K562 (cell line): ENCODE measurements around the gene SMAD1. TPM values are rescaled to one million over a fixed set of nuclear protein-coding genes. Genes with fewer than 3 reads are reported as not detected.

Experiments used
- ATAC-seq: fragments of 200-7000 bp; cut with Tn5 transposase; 3 replicates; pipeline ENCODE4 v1.9.1; 2020; ENCODE audit warnings: moderate library complexity
- BruUV-seq: library from RNA; stranded (reverse); fragments of 400-500 nt; replicated peaks from 2 replicates; lab custom pipeline; 2021; lab: Mats Ljungman, UMichigan
- CTCF ChIA-PET: fragments of 300-600 bp; formaldehyde crosslinking; extraction: SDS; loops from one replicate; lab custom pipeline; 2021; ENCODE audit warnings: low intra/inter-chr PET ratio; lab: Yijun Ruan, JAX
- POLR2A ChIA-PET: fragments of 300-600, 350-650 bp; sonication (Branson Sonifier 250); formaldehyde crosslinking; extraction: SDS; loops from one replicate; lab custom pipeline; 2021; ENCODE audit warnings: antibody characterized with exemption, inconsistent platforms; lab: Yijun Ruan, JAX
- DNase-seq, 4 experiments: peaks; one replicate each; pipeline versions ENCODE4 v3.0.0 to v3.0.0-alpha.2; 2011 to 2018; ENCODE audit warnings: low spot score in 3 of 4, mixed read lengths in 3 of 4; ENCODE audit errors: extremely low read depth in 1 of 4
- FAIRE-seq: peaks from 2 replicates; lab custom pipeline; 2011; peaks lifted over from hg19 to GRCh38; lab: Jason Lieb, UNC
- H2AFZ ChIP-seq: 2 replicates; pipeline ENCODE4 v1.6.0; 2011; ENCODE audit warnings: low read depth, low read length, control low read depth, inconsistent platforms
- H3K27ac ChIP-seq: fragments of 200-600 bp; 3 replicates; pipeline ENCODE4 v1.8.0; 2011; ENCODE audit warnings: low read depth, mild to moderate bottlenecking, control low read depth, inconsistent platforms, low read length, moderate library complexity, mixed read lengths; ENCODE audit errors: extremely low read depth
- H3K27me3 ChIP-seq, 2 experiments: fragments of 300-600 bp in 1 of 2; 2 replicates in 1 of 2; 3 replicates in 1 of 2; pipeline versions ENCODE4 v1.6.0 to v1.8.0; 2011; ENCODE audit warnings: inconsistent platforms in 2 of 2, low read length in 2 of 2, mild to moderate bottlenecking in 1 of 2, mixed read lengths in 1 of 2, moderate library complexity in 1 of 2; ENCODE audit not compliant: control insufficient read depth in 2 of 2, insufficient read depth in 2 of 2
- H3K36me3 ChIP-seq: fragments of 300-600 bp; 3 replicates; pipeline ENCODE4 v1.8.0; 2011; ENCODE audit warnings: mild to moderate bottlenecking, low read length, inconsistent platforms; ENCODE audit not compliant: control insufficient read depth, insufficient read depth
- H3K4me1 ChIP-seq, 2 experiments: fragments of 200-600 bp in 1 of 2; replicated peaks in 1 of 2; 2 replicates in 1 of 2; 3 replicates in 1 of 2; pipeline versions ENCODE4 v1.5.1 to v1.8.0; 2011; ENCODE audit warnings: inconsistent platforms in 2 of 2, low read length in 2 of 2, mild to moderate bottlenecking in 1 of 2, mixed read lengths in 1 of 2, moderate library complexity in 1 of 2; ENCODE audit not compliant: control insufficient read depth in 2 of 2, insufficient read depth in 2 of 2
- H3K4me2 ChIP-seq: 2 replicates; pipeline ENCODE4 v1.6.1; 2011; ENCODE audit warnings: low read length, control low read depth, inconsistent platforms, mixed read lengths; ENCODE audit not compliant: insufficient read depth
- H3K4me3 ChIP-seq: fragments of 200-600 bp; sonication (generic), shearing (Covaris generic); 2 replicates; pipeline ENCODE4 v1.5.1; 2016; ENCODE audit warnings: control low read depth, inconsistent platforms
- H3K79me2 ChIP-seq: fragments of 200-600 bp; 3 replicates; pipeline ENCODE4 v1.8.0; 2011; ENCODE audit warnings: low read length, inconsistent platforms; ENCODE audit not compliant: control insufficient read depth, insufficient read depth
- H3K9ac ChIP-seq, 2 experiments: 2 replicates each; pipeline versions ENCODE4 v1.6.0 to v1.6.1; 2011; ENCODE audit warnings: low read depth in 2 of 2, low read length in 2 of 2, control low read depth in 1 of 2, inconsistent platforms in 1 of 2, mild to moderate bottlenecking in 1 of 2, mixed read lengths in 1 of 2; ENCODE audit not compliant: insufficient read depth in 1 of 2
- H3K9me1 ChIP-seq: one replicate; pipeline ENCODE4 v1.6.0; 2011; ENCODE audit warnings: inconsistent platforms, mild to moderate bottlenecking, low read length, moderate library complexity; ENCODE audit not compliant: control insufficient read depth, insufficient read depth
- H3K9me3 ChIP-seq: replicated peaks from 2 replicates; pipeline ENCODE4 v1.5.1; 2011; ENCODE audit warnings: low read depth, low read length, inconsistent platforms; ENCODE audit not compliant: control insufficient read depth, insufficient read depth
- H4K20me1 ChIP-seq: replicated peaks from 2 replicates; pipeline ENCODE4 v1.6.1; 2011; ENCODE audit warnings: low read length, inconsistent platforms, mixed read lengths; ENCODE audit not compliant: control insufficient read depth, insufficient read depth
- ARID1B ChIP-seq: fragments of 450-650 bp; IDR thresholded peaks from 2 replicates; pipeline ENCODE4 v1.6.1; 2016; ENCODE audit warnings: antibody characterized with exemption, mild to moderate bottlenecking, inconsistent platforms
- ARID3A ChIP-seq: IDR thresholded peaks from 2 replicates; pipeline ENCODE4 v1.6.1; 2012; ENCODE audit warnings: low read depth, low read length, improper control_type of control experiment, borderline replicate concordance
- CBFA2T3 ChIP-seq: fragments of 450-650 bp; IDR thresholded peaks from 2 replicates; pipeline ENCODE4 v1.6.1; 2017
- ERF ChIP-seq: fragments of 450-650 bp; formaldehyde crosslinking; IDR thresholded peaks from 2 replicates; pipeline ENCODE4 v1.4.0; 2020; ENCODE audit warnings: mild to moderate bottlenecking, mixed read lengths
- HINFP ChIP-seq: fragments of 450-650 bp; conservative IDR thresholded peaks from 2 replicates; pipeline ENCODE4 v1.6.1; 2016; ENCODE audit warnings: missing genetic modification characterization, low read depth, mild to moderate bottlenecking, control low read depth, missing compliant biosample characterization
- MEF2D ChIP-seq: conservative IDR thresholded peaks from 2 replicates; pipeline ENCODE4 v1.6.1; 2016; ENCODE audit warnings: low read depth, missing genetic modification characterization, missing compliant biosample characterization
- NUFIP1 ChIP-seq: fragments of 450-650 bp; IDR thresholded peaks from 2 replicates; pipeline ENCODE4 v1.6.1; 2018; ENCODE audit not compliant: partially characterized antibody
- RBM14 ChIP-seq: fragments of 200-400 bp; formaldehyde crosslinking; IDR thresholded peaks from 2 replicates; pipeline ENCODE4 v1.6.1; 2018; ENCODE audit warnings: low read depth, mild to moderate bottlenecking, low read length, moderate library complexity, borderline replicate concordance; ENCODE audit not compliant: insufficient read depth
- RBM22 ChIP-seq: fragments of 200-400 bp; formaldehyde crosslinking; IDR thresholded peaks from 2 replicates; pipeline ENCODE4 v1.6.1; 2018; ENCODE audit warnings: low read length, low read depth; ENCODE audit not compliant: poor library complexity, severe bottlenecking
- ZNF3 ChIP-seq: fragments of 250-450 bp; sonication (Bioruptor Pico); IDR thresholded peaks from 2 replicates; pipeline ENCODE4 v1.5.0; 2021; ENCODE audit warnings: mild to moderate bottlenecking, moderate library complexity
- WGBS: fragments of 100-300 bp; shearing (Covaris generic); methylation state at CpG from one replicate; pipeline ENCODE4 v1.1.6; 2016; ENCODE audit warnings: low coverage, mixed read lengths; ENCODE audit not compliant: insufficient coverage; ENCODE audit errors: missing lambda C conversion rate; 5-methylcytosine and 5-hydroxymethylcytosine counted together
- in situ Hi-C: fragments of 300-500 bp; cut with MboI; formaldehyde crosslinking; loops from 4 replicates; pipeline ENCODE4 v1.15.0; 2018; ENCODE audit warnings: inconsistent platforms, mixed read lengths
- intact Hi-C: fragments of 100-400 bp; cut with micrococcal nuclease; formaldehyde crosslinking; loops from 2 replicates; pipeline ENCODE4 v1.14.2; 2022
- polyA plus RNA-seq, 8 experiments: library from polyadenylated mRNA; depleted of rRNA in 4 of 8; stranded (reverse) in 5 of 8; unstranded in 3 of 8; fragments of >200 nt; fragmentation: Nextera tagmentation in 2 of 8; fragmentation: Illumina TruSeq in 1 of 8; extraction: Ambion mirVana in 2 of 8; extraction: Trizol in 1 of 8; gene quantifications; 2 replicates each; pipeline versions ENCODE4 v1.2.1 to v1.2.3, GENCODE V29; 2011 to 2014; ENCODE audit warnings: inconsistent platforms in 1 of 8, missing spikeins in 1 of 8
- total RNA-seq, 7 experiments: library from RNA; depleted of rRNA in 6 of 7; stranded (reverse); fragments of >200 nt in 6 of 7; fragmentation: Illumina TruSeq in 2 of 7; extraction: Trizol in 2 of 7; gene quantifications; 2 replicates each; pipeline versions ENCODE4 v1.2.1 to v1.2.3, GENCODE V29; 2011 to 2021; ENCODE audit warnings: low replicate concordance in 1 of 7
- TF ChIP-seq, protein P1 (sequence below): sonication (generic); formaldehyde crosslinking; IDR thresholded peaks from 2 replicates; pipeline ENCODE4 v1.8.0; 2023; ENCODE audit warnings: mild to moderate bottlenecking, missing genetic modification reagents

Gene SMAD1
- total and polyA plus RNA-seq, 9 of the 15 experiments (the other 6 are each of a cell fraction or from before 2014, with no cell fraction given): 0.05 to 0.54 (median 0.21) TPM; not detected in 3

DNA sequence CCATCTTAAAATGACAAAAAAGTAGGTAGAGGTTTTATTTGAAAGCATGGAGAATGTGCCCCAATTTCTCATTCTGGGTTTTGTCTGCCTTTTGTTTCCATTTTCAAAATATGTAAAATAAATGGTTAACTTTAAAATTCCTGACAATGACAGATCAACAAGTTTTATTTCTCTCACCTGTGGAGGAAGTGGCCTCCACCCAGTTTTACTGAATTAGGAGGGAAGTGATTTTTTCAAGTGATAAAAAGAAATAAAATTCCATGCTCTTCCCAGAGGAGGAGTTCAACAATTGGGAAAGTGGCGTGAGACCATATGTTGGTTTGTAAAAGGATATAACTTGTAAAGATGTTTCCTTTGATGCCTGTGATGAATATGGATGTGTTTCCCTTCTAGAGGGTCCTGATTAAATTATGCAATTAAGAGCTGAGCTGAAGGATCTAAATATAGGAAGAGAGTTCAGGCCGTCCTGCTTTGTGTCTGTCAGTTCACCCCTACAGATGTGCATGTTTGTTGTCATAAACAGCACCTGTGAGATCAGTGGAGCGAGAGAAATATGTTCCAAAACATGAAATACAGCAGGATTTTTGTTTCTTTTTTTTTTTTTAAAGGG is 19.5 kb downstream of the SMAD1 start:
- H3K4me3 ChIP-seq: no peak overlapping the region
- H3K9me1 ChIP-seq: no peaks in the 10 kb centered on the region
- H3K79me2 ChIP-seq: no peaks in the 10 kb centered on the region
- H3K27ac ChIP-seq: no peak overlapping the region
- H3K36me3 ChIP-seq: no peaks in the 10 kb centered on the region
- no peak overlapping the region for H3K9ac ChIP-seq
- no peak overlapping the region for H3K4me2 ChIP-seq
- in situ Hi-C loops (no loop called here), intact Hi-C loops (no loop called here)
- H3K4me1 ChIP-seq: no peaks in the 10 kb centered on the region
- H3K27me3 ChIP-seq: no peaks in the 10 kb centered on the region
- DNase-seq: no peak
- no peak overlapping the region for H2AFZ ChIP-seq
- WGBS: 0% methylated on average over 3 of the region's 3 CpGs
- POLR2A ChIA-PET: no interaction called here
- FAIRE-seq: no peak
- no peaks in the 10 kb centered on the region for H4K20me1 ChIP-seq
- no TSS peak for BruUV-seq
- no peaks in the 10 kb centered on the region for H3K9me3 ChIP-seq
- ATAC-seq: no peak
- TF ChIP-seq RBM14 (no peak), ARID1B (no peak), MEF2D (tag) (no peak), CBFA2T3 (no peak), ZNF3 (CRISPR knock-in tag) (no peak)
- CTCF ChIA-PET: no interaction called here

DNA sequence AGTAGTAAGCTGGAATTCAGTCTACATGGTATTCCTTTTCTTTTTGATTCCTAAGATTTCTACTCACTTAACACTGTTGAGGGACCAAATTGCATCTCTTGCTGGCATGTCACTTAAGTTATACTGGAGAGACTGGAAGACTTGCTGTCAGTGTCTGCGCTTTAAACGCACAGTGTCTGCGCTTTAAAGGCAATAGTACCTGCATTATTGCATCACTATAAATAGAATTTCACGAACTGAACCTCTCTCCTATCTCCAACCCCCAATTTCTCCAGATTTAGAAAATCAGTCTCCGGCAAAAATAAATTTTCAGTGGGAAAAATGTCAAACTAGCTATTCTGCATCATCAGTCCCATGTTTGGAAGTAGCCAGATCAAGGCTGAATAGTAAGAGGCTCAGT is 21.2 kb downstream of the SMAD1 start:
- no peaks in the 10 kb centered on the region for H3K9me3 ChIP-seq
- ChIA-PET POLR2A (no interaction called here), CTCF (no interaction called here)
- ATAC-seq (no peak), DNase-seq (no peak), FAIRE-seq (no peak)
- in situ Hi-C loops: no loop called here
- no peaks in the 10 kb centered on the region for H3K27me3 ChIP-seq
- no peak overlapping the region for H3K9ac ChIP-seq
- H3K4me1 ChIP-seq: no peaks in the 10 kb centered on the region
- no peak overlapping the region for H3K4me3 ChIP-seq
- no TSS peak for BruUV-seq
- intact Hi-C loops: no loop called here
- no peaks in the 10 kb centered on the region for H3K9me1 ChIP-seq
- no peaks in the 10 kb centered on the region for H3K79me2 ChIP-seq
- H3K4me2 ChIP-seq: no peak overlapping the region
- H4K20me1 ChIP-seq: no peaks in the 10 kb centered on the region
- no peak overlapping the region for H3K27ac ChIP-seq
- no peak overlapping the region for H2AFZ ChIP-seq
- WGBS: 19% methylated on average over 5 of the region's 5 CpGs
- no peaks in the 10 kb centered on the region for H3K36me3 ChIP-seq
- TF ChIP-seq, protein P1, sequence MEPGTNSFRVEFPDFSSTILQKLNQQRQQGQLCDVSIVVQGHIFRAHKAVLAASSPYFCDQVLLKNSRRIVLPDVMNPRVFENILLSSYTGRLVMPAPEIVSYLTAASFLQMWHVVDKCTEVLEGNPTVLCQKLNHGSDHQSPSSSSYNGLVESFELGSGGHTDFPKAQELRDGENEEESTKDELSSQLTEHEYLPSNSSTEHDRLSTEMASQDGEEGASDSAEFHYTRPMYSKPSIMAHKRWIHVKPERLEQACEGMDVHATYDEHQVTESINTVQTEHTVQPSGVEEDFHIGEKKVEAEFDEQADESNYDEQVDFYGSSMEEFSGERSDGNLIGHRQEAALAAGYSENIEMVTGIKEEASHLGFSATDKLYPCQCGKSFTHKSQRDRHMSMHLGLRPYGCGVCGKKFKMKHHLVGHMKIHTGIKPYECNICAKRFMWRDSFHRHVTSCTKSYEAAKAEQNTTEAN (CRISPR knock-in tag): no peak
- TF ChIP-seq ARID3A: no peak
- TF ChIP-seq NUFIP1: no peak
- no peak for TF ChIP-seq RBM22
- no peak for TF ChIP-seq HINFP (tag)
- TF ChIP-seq ERF (CRISPR knock-in tag): no peak
